GM11168 (cell line): Measurements from ENCODE around the gene NFATC3.

Experiments
- in situ Hi-C: fragments of 300-500 bp; cut with MboI; formaldehyde crosslinking; loops from one replicate; pipeline ENCODE4 v1.12.0; 2022; ENCODE audit warnings: low sequenced_read_pairs; ENCODE audit not compliant: unreplicated experiment

The NFATC3 gene

DNA sequence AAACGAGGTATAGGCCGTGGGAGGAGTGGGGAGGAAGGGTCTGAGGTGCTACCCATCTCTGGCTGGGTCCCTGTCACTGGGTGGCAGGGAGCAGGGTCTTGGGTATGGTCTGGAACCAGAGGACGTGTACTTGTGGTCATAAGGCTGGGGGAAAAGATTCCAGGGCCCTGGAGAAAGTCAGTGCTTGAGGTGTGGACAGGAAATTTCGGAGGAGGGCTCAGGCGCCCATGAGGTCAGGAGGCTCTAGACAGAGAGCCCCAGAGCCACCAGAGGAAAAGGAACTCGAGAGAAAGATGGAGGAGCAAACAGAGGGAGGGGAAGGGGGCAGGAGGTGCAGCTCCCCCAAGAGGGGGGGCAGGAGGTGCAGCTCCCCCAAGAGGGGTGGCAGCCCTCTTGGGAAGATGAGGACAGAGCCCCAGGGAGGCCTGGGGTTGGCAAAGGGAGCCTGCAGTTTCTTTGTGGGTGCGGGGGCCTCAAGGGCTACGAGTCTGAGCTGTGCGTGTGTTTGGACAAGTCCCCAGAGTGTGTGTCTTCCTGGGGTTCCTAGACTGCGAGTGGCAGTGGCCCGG, 178.5 kb downstream of the NFATC3 start:
- in situ Hi-C loops, result no loop called here

DNA sequence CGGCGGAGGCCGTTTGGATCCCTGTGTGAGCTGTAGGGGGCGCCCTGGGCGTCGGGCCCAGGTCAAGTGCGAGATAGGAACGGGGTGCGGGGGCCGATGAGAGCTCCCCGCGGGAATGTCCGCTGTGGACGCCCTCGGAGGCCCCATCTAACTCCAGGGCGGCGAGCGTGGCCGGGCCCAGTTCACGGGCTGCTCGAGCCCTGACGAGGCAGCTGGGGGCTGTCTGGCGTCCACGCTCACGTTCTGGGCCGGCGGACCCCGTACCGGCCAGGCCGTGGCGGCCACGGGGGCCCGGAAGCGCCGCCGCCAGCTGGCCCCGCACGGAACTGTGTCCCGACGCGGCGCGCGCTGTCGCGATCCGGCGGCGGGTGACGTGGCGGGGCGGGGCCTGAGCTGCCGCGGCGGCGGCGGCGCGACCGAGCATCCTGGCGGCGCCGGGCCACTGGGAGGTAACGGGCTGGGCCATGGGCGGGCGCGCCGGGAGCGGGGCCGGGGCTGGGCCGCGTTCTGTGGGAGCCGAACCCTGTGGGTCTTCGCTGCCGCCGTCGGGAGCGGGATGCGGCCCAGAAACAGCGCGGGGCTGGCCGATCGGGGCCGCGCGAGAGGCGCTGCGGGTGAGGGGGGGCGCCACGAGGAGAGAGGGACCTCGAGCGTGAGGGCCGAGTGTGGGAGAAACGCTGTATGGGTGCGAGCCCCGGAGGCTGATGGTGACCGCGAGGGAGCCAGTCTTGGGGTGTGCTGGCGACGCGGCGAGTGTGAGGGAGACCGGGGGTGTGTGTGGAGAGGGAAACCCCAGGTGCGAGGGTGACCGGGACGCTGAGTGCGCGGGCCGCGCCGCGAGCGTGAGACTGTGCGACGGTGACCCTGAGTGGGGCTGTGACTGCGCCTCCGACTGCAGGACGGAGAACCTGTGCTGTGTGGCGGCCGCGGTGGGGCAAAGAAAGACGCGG, 179.2 kb downstream of the NFATC3 start, which contains the start of gene SLC7A6:
TSS of gene SLC7A6 (plus strand) at position 399 of the 950 bp plus-strand sequence. CDS start 10,201 bp downstream, outside the sequence.
- in situ Hi-C loops, result no loop called here

GRCh38 chr16:68265078-68265920, 180.1 kb downstream of the NFATC3 start:
- in situ Hi-C loops, result no loop called here

DNA sequence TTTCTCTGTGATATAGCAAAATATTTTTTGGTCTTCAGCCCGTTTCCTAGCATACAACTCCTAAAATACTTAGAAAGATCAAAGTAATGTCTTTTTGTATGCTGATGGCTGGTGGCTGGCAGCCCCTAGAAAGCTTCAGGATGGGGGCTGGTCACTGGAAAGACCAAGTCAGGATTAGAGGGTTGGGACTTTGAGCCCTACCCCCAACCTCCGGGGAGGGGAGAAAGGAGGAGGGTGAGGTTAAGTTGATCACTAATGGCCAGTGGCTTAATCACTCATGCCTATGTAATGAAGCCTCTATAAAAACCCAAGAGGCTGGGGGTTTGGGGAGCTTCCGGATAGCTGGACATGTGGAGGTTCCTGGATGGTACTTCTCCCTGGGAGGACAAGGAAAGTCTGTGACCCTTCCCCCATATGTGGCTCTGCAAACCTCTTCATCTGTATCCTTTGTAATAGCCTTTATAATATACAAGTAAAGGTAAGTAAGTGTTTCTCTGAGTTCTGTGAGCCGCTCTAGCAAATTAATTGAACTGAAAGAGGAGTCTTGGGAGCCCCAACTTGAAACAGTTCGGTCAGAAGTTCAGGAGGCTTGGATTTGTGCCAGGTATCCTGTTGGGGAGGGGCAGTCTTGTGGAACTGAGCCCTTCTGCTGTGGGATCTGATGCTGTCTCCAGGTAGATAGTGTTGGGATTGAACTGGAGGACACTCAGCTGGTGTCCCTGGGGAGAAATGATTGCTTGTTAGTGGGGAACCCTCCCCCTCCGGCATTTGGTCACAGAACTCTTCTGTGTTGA, 182.6 kb downstream of the NFATC3 start:
- in situ Hi-C loops, result no loop called here

DNA sequence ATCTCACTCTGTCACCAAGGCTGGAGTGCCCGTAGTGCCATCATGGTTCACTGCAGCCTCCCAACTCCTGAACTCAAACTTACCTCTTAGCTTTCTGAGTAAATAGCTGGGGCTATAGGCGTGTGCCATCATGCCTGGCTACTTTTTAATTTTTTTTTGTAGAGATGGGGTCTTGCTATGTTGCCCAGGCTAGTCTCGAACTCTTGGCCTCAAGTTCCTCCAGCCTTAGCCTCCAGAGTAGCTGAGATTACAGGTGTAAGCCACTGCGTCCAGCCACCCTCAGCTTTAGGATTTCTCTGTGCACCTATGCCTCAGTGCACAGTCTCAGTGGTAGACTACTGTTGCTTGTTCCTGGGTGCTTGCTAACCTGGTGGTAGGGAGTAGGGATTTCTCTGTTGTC, 184.6 kb downstream of the NFATC3 start:
- in situ Hi-C loops, result no loop called here

GRCh38 chr16:68270353-68270752, 185.2 kb downstream of the NFATC3 start:
- in situ Hi-C loops, result no loop called here

- in situ Hi-C loops, result no loop called here
Observed at GRCh38 chr16:68272507-68273209, 187.5 kb downstream of the NFATC3 start.

DNA sequence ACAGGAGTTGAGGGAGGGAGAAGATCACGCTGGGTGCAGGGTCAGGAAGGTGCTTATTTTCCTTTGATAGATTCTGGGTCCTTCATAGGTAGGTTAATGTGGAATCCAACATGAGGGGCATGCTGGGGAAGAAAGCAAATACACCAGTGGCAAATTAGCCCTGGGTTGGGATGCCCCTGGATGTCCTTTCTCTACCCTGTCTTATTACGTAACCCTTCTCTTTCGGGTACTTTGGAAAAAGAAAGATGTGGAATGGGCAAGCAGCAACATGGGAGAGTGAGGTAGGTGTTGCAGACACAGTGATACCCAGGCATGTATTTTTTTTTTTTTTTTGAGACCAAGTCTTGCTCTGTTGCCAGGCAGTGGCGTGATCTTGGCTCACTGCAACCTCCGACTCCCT, 188.3 kb downstream of the NFATC3 start:
- in situ Hi-C loops, result no loop called here

DNA sequence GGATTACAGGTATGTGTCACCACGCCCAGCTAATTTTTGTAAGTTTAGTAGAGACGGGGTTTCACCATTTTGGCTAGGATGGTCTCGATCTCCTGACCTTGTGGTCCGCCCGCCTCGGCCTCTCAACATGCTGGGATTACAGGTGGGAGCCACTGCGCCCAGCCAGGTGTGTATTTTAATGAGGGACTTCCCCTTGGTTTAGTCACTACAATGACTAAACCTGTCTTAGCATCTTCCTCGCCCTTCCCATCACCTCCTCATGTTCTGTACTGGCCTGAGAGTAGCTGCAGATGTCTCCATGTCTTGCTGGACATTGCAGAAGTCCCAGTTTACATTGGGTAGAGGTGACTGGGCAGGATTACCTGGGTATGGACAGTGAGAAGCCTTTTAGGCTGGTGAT, 188.7 kb downstream of the NFATC3 start:
- in situ Hi-C loops, result no loop called here

GRCh38 chr16:68274441-68274840, 189.3 kb downstream of the NFATC3 start:
- in situ Hi-C loops, result no loop called here

- in situ Hi-C loops, result no loop called here
Observed at GRCh38 chr16:68275611-68276191, 190.5 kb downstream of the NFATC3 start.

DNA sequence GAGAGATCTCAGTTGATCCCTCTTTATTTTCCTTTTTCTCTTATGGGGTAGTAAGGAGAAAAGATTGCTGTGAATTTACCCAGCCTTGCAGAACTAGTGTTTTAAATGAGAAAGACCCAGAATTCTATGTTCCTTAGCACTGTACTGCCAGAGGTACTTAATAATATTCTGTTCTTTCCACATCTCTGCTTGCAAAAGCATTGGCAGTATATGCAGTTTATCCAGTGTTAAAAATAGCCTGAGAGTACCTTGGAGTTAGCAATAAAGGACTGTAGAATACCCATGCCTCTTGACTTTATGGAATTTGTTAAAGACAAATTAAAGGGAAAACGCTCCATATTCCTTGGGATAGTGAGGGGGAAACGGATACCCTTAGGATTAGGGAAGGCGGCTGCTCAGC, 191.1 kb downstream of the NFATC3 start:
- in situ Hi-C loops, result no loop called here
